ENCODE results near the gene ISCA2. TPM values are rescaled to one million over a fixed set of nuclear protein-coding genes. Genes with fewer than 3 reads are reported as not detected.

The ISCA2 gene
- total and polyA plus RNA-seq, 2 donors (not counting 1 experiment from before 2014, with no cell fraction given), result 14.1 to 28.3 TPM

DNA sequence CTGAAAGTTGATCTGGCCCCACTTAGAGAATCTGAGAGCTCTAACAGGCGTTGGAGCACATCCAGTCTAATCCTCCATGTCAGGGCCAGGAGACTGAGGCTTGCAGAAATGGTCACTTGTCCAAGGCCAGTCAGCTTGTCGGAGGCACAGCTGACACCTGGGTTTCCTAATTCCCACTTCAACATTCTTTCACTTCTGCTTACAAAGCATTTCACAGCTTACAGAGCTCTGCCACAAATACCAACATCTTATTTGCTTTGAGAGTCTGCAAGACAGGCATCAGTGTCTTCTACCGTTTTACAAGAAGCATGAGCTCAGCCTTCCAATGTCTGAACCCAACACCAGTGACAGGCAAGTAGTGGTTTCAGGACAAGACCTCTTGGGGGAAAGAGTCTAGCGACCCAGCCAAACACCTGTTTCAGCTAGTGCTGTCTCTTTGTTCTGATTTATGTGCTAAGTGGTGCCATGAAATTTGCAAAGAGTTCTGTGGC is 31.8 kb downstream of the ISCA2 start:
- Mint-ChIP-seq H3K27me3 (peaks cover 19% of the 10 kb centered on the region), H3K4me1 (peaks cover 15% of the 10 kb centered on the region), H3K27ac (no peak overlapping the region), H3K4me3 (no peak overlapping the region), H3K9me3 (ENCODE audit: insufficient read depth) (no peaks in the 10 kb centered on the region)
- CTCF ChIA-PET, result interaction anchor here (1.3 kb wide), 1 partner anchor 10 kb away, joined by 3 read pairs; no protein-coding TSS in a partner anchor
- DNase-seq, result no peak
- H2AFZ ChIP-seq (ENCODE audit: insufficient read depth, low read depth, low read length, poor library complexity, severe bottlenecking), result peak overlapping the region; percentile 38
- 12% methylated on average over 4 of the region's 4 CpGs for WGBS (ENCODE audit: insufficient coverage)
- H3K27me3 ChIP-seq (replicated peaks in 1 of 4; ENCODE audit: control extremely low read depth in 1 of 4, control insufficient read depth in 3 of 4, insufficient read depth in 4 of 4, low read length in 3 of 4), result no peaks in the 10 kb centered on the region
- POLR2A ChIA-PET, result no interaction called here
- H3K27ac ChIP-seq (ENCODE audit: low read length in 2 of 2), result no peak overlapping the region
- TF ChIP-seq, protein P1, sequence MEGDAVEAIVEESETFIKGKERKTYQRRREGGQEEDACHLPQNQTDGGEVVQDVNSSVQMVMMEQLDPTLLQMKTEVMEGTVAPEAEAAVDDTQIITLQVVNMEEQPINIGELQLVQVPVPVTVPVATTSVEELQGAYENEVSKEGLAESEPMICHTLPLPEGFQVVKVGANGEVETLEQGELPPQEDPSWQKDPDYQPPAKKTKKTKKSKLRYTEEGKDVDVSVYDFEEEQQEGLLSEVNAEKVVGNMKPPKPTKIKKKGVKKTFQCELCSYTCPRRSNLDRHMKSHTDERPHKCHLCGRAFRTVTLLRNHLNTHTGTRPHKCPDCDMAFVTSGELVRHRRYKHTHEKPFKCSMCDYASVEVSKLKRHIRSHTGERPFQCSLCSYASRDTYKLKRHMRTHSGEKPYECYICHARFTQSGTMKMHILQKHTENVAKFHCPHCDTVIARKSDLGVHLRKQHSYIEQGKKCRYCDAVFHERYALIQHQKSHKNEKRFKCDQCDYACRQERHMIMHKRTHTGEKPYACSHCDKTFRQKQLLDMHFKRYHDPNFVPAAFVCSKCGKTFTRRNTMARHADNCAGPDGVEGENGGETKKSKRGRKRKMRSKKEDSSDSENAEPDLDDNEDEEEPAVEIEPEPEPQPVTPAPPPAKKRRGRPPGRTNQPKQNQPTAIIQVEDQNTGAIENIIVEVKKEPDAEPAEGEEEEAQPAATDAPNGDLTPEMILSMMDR (IDR thresholded peaks at IDR 0.05), result no peak
- no peak for TF ChIP-seq EZH2 (IDR thresholded peaks at IDR 0.05; ENCODE audit: borderline replicate concordance, insufficient read depth, low read depth, low read length, poor library complexity, severe bottlenecking)
- H3K4me2 ChIP-seq (replicated peaks; ENCODE audit: low read depth, low read length, poor library complexity, severe bottlenecking), result no peak overlapping the region
- peaks cover 7 to 10% of the 10 kb centered on the region in 2 donors for H3K4me1 ChIP-seq (ENCODE audit: control insufficient read depth in 2 of 2, insufficient read depth in 2 of 2, low read length in 2 of 2)
- H3K9ac ChIP-seq (ENCODE audit: low read length), result no peak overlapping the region
- no peak for ATAC-seq (ENCODE audit: low read depth)
- no peaks in the 10 kb centered on the region for H4K20me1 ChIP-seq (ENCODE audit: control insufficient read depth, insufficient read depth, low read length, poor library complexity, severe bottlenecking)
- intact Hi-C loops (cut with micrococcal nuclease), result no loop called here
- no peaks in the 10 kb centered on the region for H3K9me3 ChIP-seq (ENCODE audit: control extremely low read depth in 1 of 3, control insufficient read depth in 2 of 3, insufficient read depth in 1 of 3, low read length in 2 of 3)
- H3K79me2 ChIP-seq (ENCODE audit: control insufficient read depth, insufficient read depth, low read length), result no peaks in the 10 kb centered on the region
- H3K36me3 ChIP-seq (replicated peaks in 1 of 2; ENCODE audit: control extremely low read depth in 1 of 2, control insufficient read depth in 1 of 2, extremely low read depth in 1 of 2, insufficient read depth in 2 of 2, low read length in 1 of 2), result no peaks in the 10 kb centered on the region
- no peak overlapping the region for H3K4me3 ChIP-seq (ENCODE audit: control extremely low read depth in 1 of 5, extremely low read depth in 1 of 5, insufficient read depth in 1 of 5, low read depth in 2 of 5, low read length in 4 of 5)

DNA sequence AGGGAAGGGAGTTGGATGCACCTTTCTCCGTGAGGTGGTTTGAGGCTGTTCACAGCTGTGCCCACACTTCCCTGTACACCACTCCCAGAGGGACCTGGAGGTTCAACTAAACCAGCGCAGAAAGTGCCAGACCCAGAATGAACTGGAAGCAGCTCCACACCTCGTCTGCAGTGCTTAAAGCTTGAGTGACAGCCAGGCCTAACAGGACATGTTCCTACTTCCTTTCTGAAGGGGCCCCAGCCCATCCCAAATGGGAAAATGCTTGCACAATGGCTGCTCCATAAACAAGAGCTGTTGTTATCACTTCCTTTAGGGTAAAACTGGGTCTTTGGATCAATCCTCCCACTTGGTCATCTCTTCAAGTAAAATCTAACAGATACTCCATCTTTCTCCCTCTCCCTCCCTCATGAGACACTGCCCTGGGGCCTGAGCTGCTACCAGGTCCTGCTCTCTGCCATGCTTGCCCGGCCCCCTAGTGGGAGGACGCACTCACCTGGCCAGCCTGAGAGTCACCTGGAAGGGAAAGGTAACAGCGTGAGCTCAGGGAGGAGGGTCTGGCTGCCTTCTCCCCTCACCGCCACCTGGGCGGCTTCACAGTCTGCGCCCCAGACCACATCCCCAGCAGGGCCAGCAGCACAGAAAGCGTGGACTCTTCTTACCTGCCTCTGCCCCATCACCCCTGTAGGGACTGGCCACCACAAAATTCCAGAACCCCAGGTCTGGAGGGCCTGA is 33.5 kb downstream of the ISCA2 start:
- Histone ChIP-seq H3K9me3 (ENCODE audit: control extremely low read depth in 1 of 3, control insufficient read depth in 2 of 3, insufficient read depth in 1 of 3, low read length in 2 of 3) (no peaks in the 10 kb centered on the region), H3K36me3 (replicated peaks in 1 of 2; ENCODE audit: control extremely low read depth in 1 of 2, control insufficient read depth in 1 of 2, extremely low read depth in 1 of 2, insufficient read depth in 2 of 2, low read length in 1 of 2) (no peaks in the 10 kb centered on the region), H4K20me1 (ENCODE audit: control insufficient read depth, insufficient read depth, low read length, poor library complexity, severe bottlenecking) (no peaks in the 10 kb centered on the region), H2AFZ (ENCODE audit: insufficient read depth, low read depth, low read length, poor library complexity, severe bottlenecking) (no peak overlapping the region), H3K27me3 (replicated peaks in 1 of 4; ENCODE audit: control extremely low read depth in 1 of 4, control insufficient read depth in 3 of 4, insufficient read depth in 4 of 4, low read length in 3 of 4) (no peaks in the 10 kb centered on the region), H3K79me2 (ENCODE audit: control insufficient read depth, insufficient read depth, low read length) (no peaks in the 10 kb centered on the region), H3K4me2 (replicated peaks; ENCODE audit: low read depth, low read length, poor library complexity, severe bottlenecking) (no peak overlapping the region), H3K9ac (ENCODE audit: low read length) (no peak overlapping the region), H3K4me1 (ENCODE audit: control insufficient read depth in 2 of 2, insufficient read depth in 2 of 2, low read length in 2 of 2) (peaks cover 7 to 10% of the 10 kb centered on the region in 2 donors), H3K4me3 (ENCODE audit: control extremely low read depth in 1 of 5, extremely low read depth in 1 of 5, insufficient read depth in 1 of 5, low read depth in 2 of 5, low read length in 4 of 5) (no peak overlapping the region), H3K27ac (ENCODE audit: low read length in 2 of 2) (no peak overlapping the region)
- intact Hi-C loops (cut with micrococcal nuclease), result no loop called here
- ChIA-PET CTCF (no interaction called here), POLR2A (no interaction called here)
- 67% methylated on average over 10 of the region's 10 CpGs for WGBS (ENCODE audit: insufficient coverage)
- TF ChIP-seq, protein P1 (IDR thresholded peaks at IDR 0.05), result no peak
- no peak for TF ChIP-seq EZH2 (IDR thresholded peaks at IDR 0.05; ENCODE audit: borderline replicate concordance, insufficient read depth, low read depth, low read length, poor library complexity, severe bottlenecking)
- Mint-ChIP-seq H3K4me3 (no peak overlapping the region), H3K27ac (no peak overlapping the region), H3K9me3 (ENCODE audit: insufficient read depth) (no peaks in the 10 kb centered on the region), H3K4me1 (peaks cover 15% of the 10 kb centered on the region), H3K27me3 (peaks cover 12% of the 10 kb centered on the region)
- no peak for ATAC-seq (ENCODE audit: low read depth)
- DNase-seq, result no peak
